Keratinocyte (primary cell): Measurements from ENCODE around the gene RNFT1.
"Not testable (repeated sequence)": the region's sequence is repeated elsewhere in the genome, so short reads cannot be mapped to it uniquely, and the experiment has no call there.

Experiments used
- CTCF ChIP-seq, 3 experiments: IDR thresholded peaks in 1 of 3; conservative IDR thresholded peaks in 1 of 3; optimal IDR thresholded peaks in 1 of 3; 2 replicates in 2 of 3; 3 replicates in 1 of 3; pipeline versions ENCODE3 to v1.5.1; 2011; ENCODE audit warnings: low read length in 3 of 3, mild to moderate bottlenecking in 3 of 3, moderate library complexity in 2 of 3, control low read depth in 1 of 3, inconsistent platforms in 1 of 3; ENCODE audit not compliant: insufficient read depth in 2 of 3; ENCODE audit errors: extremely low read depth in 1 of 3
- EZH2 ChIP-seq: IDR thresholded peaks from one replicate; pipeline ENCODE4 v1.6.1; 2012; ENCODE audit warnings: inconsistent platforms, mild to moderate bottlenecking, low read length, moderate library complexity

GRCh38 chr17:60008377-60008776 lies 43.8 kb upstream of the RNFT1 start:
- not testable (repeated sequence) for TF ChIP-seq CTCF (optimal IDR thresholded peaks at IDR 0.05 in 1 of 3, IDR thresholded peaks at IDR 0.05 in 1 of 3, conservative IDR thresholded peaks at IDR 0.05 in 1 of 3; ENCODE audit: extremely low read depth in 1 of 3, insufficient read depth in 2 of 3, low read length in 3 of 3); EZH2
